K562 (cell line): Measurements from ENCODE around the gene TBX10.

Source experiments
- BACH1 ChIP-seq: fragments of 200-800 bp; sonication (Bioruptor generic); IDR thresholded peaks from 2 replicates; pipeline ENCODE4 v1.6.1; 2016; ENCODE audit warnings: missing genetic modification characterization, missing compliant biosample characterization
- BCLAF1 ChIP-seq, 2 experiments: fragments of 450-650 bp in 1 of 2; IDR thresholded peaks; 2 replicates each; pipeline ENCODE4 v1.6.1; 2011 to 2017; ENCODE audit warnings: low read depth in 2 of 2, antibody characterized with exemption in 1 of 2, borderline replicate concordance in 1 of 2, low read length in 1 of 2, mild to moderate bottlenecking in 1 of 2, mixed read lengths in 1 of 2; ENCODE audit not compliant: control insufficient read depth in 1 of 2
- BRD4 ChIP-seq: fragments of 200-600 bp; sonication (generic); IDR thresholded peaks from 2 replicates; pipeline ENCODE4 v1.6.1; 2017; ENCODE audit warnings: inconsistent platforms
- CHD1 ChIP-seq: fragments of 200-600 bp; sonication (generic); IDR thresholded peaks from one replicate; pipeline ENCODE4 v1.6.1; 2012; ENCODE audit warnings: mild to moderate bottlenecking, moderate library complexity, low read length, inconsistent platforms
- NFATC3 ChIP-seq: fragments of 450-650 bp; IDR thresholded peaks from 2 replicates; pipeline ENCODE4 v1.6.1; 2017; ENCODE audit warnings: mild to moderate bottlenecking
- SIN3A ChIP-seq, 2 experiments: fragments of 150-350 bp in 1 of 2; IDR thresholded peaks; 2 replicates each; pipeline ENCODE4 v1.6.1; 2011 to 2016; ENCODE audit warnings: borderline replicate concordance in 2 of 2, low read depth in 2 of 2, low read length in 2 of 2, mild to moderate bottlenecking in 2 of 2, moderate library complexity in 2 of 2; ENCODE audit not compliant: control insufficient read depth in 1 of 2
- SREBF2 ChIP-seq: sonication (generic); formaldehyde crosslinking; IDR thresholded peaks from 2 replicates; pipeline ENCODE4 v1.4.0; 2020; ENCODE audit warnings: mild to moderate bottlenecking, missing genetic modification reagents
- STAG1 ChIP-seq: sonication (generic); formaldehyde crosslinking; IDR thresholded peaks from 2 replicates; pipeline ENCODE4 v1.5.0; 2020; ENCODE audit warnings: missing genetic modification reagents, borderline replicate concordance
- TEAD4 ChIP-seq, 2 experiments: sonication (generic) in 1 of 2; formaldehyde crosslinking in 1 of 2; IDR thresholded peaks; 2 replicates each; pipeline versions ENCODE4 v1.6.1 to v1.8.0; 2012 to 2022; ENCODE audit warnings: borderline replicate concordance in 1 of 2, inconsistent platforms in 1 of 2, low read length in 1 of 2, mild to moderate bottlenecking in 1 of 2, missing genetic modification reagents in 1 of 2
- ZBTB7A ChIP-seq: IDR thresholded peaks from 2 replicates; pipeline ENCODE4 v1.6.1; 2011; ENCODE audit warnings: low read depth, mild to moderate bottlenecking, low read length, moderate library complexity, borderline replicate concordance; ENCODE audit not compliant: control insufficient read depth
- ZNF217 ChIP-seq: sonication (generic); formaldehyde crosslinking; IDR thresholded peaks from 2 replicates; pipeline ENCODE4 v1.8.0; 2022; ENCODE audit warnings: mild to moderate bottlenecking, missing genetic modification reagents
- TF ChIP-seq, protein P1 (sequence below): IDR thresholded peaks from 2 replicates; pipeline ENCODE4 v1.6.1; 2014; ENCODE audit warnings: antibody characterized with exemption

DNA sequence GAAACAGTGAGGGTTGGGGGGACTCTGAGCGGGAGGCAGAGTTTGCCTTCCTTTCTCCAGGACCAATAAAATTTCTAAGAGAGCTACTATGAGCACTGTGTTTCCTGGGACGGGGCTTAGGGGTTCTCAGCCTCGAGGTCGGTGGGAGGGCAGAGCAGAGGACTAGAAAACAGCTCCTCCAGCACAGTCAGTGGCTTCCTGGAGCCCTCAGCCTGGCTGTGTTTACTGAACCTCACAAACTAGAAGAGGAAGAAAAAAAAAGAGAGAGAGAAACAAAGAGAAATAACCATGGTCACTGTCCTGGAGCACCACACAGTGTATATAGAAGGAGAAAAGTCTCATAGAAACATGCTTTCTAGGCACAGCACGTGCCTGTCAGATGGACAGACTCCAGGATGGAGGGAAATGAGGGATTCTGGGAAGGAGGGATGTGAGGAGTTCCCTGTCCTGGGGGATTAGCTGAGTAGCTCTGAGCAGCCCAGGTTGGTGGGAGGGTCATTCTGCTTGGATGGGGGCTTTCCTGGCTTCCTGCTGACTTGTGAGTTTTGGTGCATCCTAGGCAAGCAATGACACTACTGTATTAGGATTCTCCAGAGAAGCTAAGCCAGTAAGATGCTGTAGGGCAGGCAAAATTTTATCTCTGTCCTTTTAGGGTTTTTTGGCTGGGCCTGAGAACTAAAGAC lies 52.9 kb downstream of the TBX10 start:
- no peak for TF ChIP-seq SIN3A (IDR thresholded peaks at IDR 0.05; ENCODE audit: borderline replicate concordance in 2 of 2, control insufficient read depth in 1 of 2, low read depth in 2 of 2, low read length in 2 of 2)
- no peak for TF ChIP-seq BCLAF1 (IDR thresholded peaks at IDR 0.05; ENCODE audit: borderline replicate concordance in 1 of 2, control insufficient read depth in 1 of 2, low read depth in 2 of 2, low read length in 1 of 2)
- TF ChIP-seq NFATC3 = no peak
- TF ChIP-seq TEAD4 (IDR thresholded peaks at IDR 0.05; ENCODE audit: low read length) = no peak
- no peak for TF ChIP-seq TEAD4 (CRISPR knock-in tag; IDR thresholded peaks at IDR 0.05; ENCODE audit: borderline replicate concordance)
- no peak for TF ChIP-seq ZNF217 (CRISPR knock-in tag)
- no peak for TF ChIP-seq BRD4
- no peak for TF ChIP-seq STAG1 (CRISPR knock-in tag)
- TF ChIP-seq BACH1 (tag) = no peak
- TF ChIP-seq SREBF2 (CRISPR knock-in tag) = no peak
- TF ChIP-seq, protein P1, sequence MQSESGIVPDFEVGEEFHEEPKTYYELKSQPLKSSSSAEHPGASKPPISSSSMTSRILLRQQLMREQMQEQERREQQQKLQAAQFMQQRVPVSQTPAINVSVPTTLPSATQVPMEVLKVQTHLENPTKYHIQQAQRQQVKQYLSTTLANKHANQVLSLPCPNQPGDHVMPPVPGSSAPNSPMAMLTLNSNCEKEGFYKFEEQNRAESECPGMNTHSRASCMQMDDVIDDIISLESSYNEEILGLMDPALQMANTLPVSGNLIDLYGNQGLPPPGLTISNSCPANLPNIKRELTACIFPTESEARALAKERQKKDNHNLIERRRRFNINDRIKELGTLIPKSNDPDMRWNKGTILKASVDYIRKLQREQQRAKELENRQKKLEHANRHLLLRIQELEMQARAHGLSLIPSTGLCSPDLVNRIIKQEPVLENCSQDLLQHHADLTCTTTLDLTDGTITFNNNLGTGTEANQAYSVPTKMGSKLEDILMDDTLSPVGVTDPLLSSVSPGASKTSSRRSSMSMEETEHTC = no peak
- no peak for TF ChIP-seq ZBTB7A
- no peak for TF ChIP-seq CHD1
